H1 (cell line): ENCODE results near the gene TSC22D3. TPM values are rescaled to one million over a fixed set of nuclear protein-coding genes. Genes with fewer than 3 reads are reported as not detected.

ENCODE experiments used
- CTCF ChIA-PET: fragments of 300-600 bp; sonication (Branson Sonifier 250); formaldehyde crosslinking; loops from one replicate; lab custom pipeline; 2021; ENCODE audit not compliant: partially characterized antibody; lab: Charles Lee
- POLR2A ChIA-PET: fragments of 300-600 bp; sonication (Branson Sonifier 250); formaldehyde crosslinking; loops from one replicate; lab custom pipeline; 2021; ENCODE audit warnings: inconsistent platforms; ENCODE audit not compliant: partially characterized antibody; lab: Charles Lee
- DNase-seq, 2 experiments: peaks; one replicate each; pipeline versions ENCODE4 v3.0.0 to v3.0.0-alpha.2; 2010 to 2022; ENCODE audit warnings: low spot score in 2 of 2, low read depth in 1 of 2, mixed read lengths in 1 of 2
- FAIRE-seq: peaks from 2 replicates; lab custom pipeline; 2011; peaks lifted over from hg19 to GRCh38; lab: Jason Lieb, UNC
- H2AFZ ChIP-seq: 2 replicates; pipeline ENCODE4 v1.8.1; 2012; ENCODE audit warnings: low read length, inconsistent platforms
- H2AK5ac ChIP-seq: 2 replicates; pipeline ENCODE4 v1.6.1; 2013; ENCODE audit warnings: low read depth, low read length
- H2BK120ac ChIP-seq: replicated peaks from 2 replicates; pipeline ENCODE3; 2013; ENCODE audit warnings: low read depth, low read length, inconsistent platforms
- H2BK12ac ChIP-seq: 2 replicates; pipeline ENCODE4 v1.6.1; 2013; ENCODE audit warnings: low read depth, low read length
- H2BK15ac ChIP-seq: 2 replicates; pipeline ENCODE4 v1.6.1; 2013; ENCODE audit warnings: low read length
- H2BK20ac ChIP-seq: 2 replicates; pipeline ENCODE4 v1.6.1; 2013; ENCODE audit warnings: low read length
- H2BK5ac ChIP-seq: 2 replicates; pipeline ENCODE4 v1.6.1; 2013; ENCODE audit warnings: low read depth, low read length
- H3K14ac ChIP-seq: 2 replicates; pipeline ENCODE4 v1.6.1; 2013; ENCODE audit warnings: inconsistent platforms; ENCODE audit not compliant: insufficient read length
- H3K18ac ChIP-seq: 2 replicates; pipeline ENCODE4 v1.6.1; 2013; ENCODE audit warnings: low read length; ENCODE audit errors: extremely low read depth
- H3K23ac ChIP-seq: 2 replicates; pipeline ENCODE4 v1.6.1; 2013; ENCODE audit warnings: inconsistent platforms; ENCODE audit not compliant: insufficient read length
- H3K23me2 ChIP-seq: 2 replicates; pipeline ENCODE4 v1.6.1; 2013; ENCODE audit warnings: low read depth, low read length
- H3K27ac ChIP-seq: 2 replicates; pipeline ENCODE4 v1.6.1; 2011; ENCODE audit warnings: low read depth, low read length, inconsistent platforms
- H3K27me3 ChIP-seq, 4 experiments: replicated peaks in 1 of 4; 1 replicate in 1 of 4; 2 replicates in 3 of 4; pipeline versions ENCODE4 v1.6.1 to v1.8.1; 2011 to 2013; ENCODE audit warnings: low read length in 3 of 4, mild to moderate bottlenecking in 3 of 4, inconsistent platforms in 2 of 4, mixed read lengths in 2 of 4, moderate library complexity in 1 of 4; ENCODE audit not compliant: control insufficient read depth in 3 of 4, insufficient read depth in 3 of 4; ENCODE audit errors: extremely low read depth in 1 of 4
- H3K36me3 ChIP-seq, 4 experiments: 2 replicates each; pipeline versions ENCODE4 v1.6.1 to v1.8.1; 2011 to 2013; ENCODE audit warnings: mild to moderate bottlenecking in 4 of 4, low read length in 3 of 4, moderate library complexity in 2 of 4, control low read depth in 1 of 4, inconsistent platforms in 1 of 4; ENCODE audit not compliant: insufficient read depth in 4 of 4, control insufficient read depth in 2 of 4
- H3K4ac ChIP-seq: replicated peaks from 2 replicates; pipeline ENCODE3; 2013; ENCODE audit warnings: low read length, low read depth, mixed read lengths, inconsistent platforms; ENCODE audit not compliant: insufficient read length
- H3K4me1 ChIP-seq, 4 experiments: replicated peaks in 1 of 4; 1 replicate in 1 of 4; 2 replicates in 3 of 4; pipeline versions ENCODE4 v1.6.1 to v1.8.1; 2011 to 2013; ENCODE audit warnings: low read length in 3 of 4, inconsistent platforms in 2 of 4, mixed read lengths in 1 of 4; ENCODE audit not compliant: insufficient read depth in 4 of 4, control insufficient read depth in 3 of 4
- H3K4me2 ChIP-seq, 2 experiments: 2 replicates each; pipeline versions ENCODE4 v1.6.1 to v1.8.1; 2011 to 2013; ENCODE audit warnings: low read depth in 2 of 2, low read length in 2 of 2, control low read depth in 1 of 2, inconsistent platforms in 1 of 2, mild to moderate bottlenecking in 1 of 2; ENCODE audit not compliant: insufficient read depth in 1 of 2
- H3K4me3 ChIP-seq, 4 experiments: fragments of 200-600, 300-600 bp in 1 of 4; sonication (generic), shearing (Covaris generic), sonication (Bioruptor Twin) in 1 of 4; 2 replicates each; pipeline versions ENCODE4 v1.5.1 to v1.8.1; 2011 to 2016; ENCODE audit warnings: low read length in 4 of 4, low read depth in 3 of 4, control low read depth in 2 of 4, inconsistent platforms in 2 of 4, mild to moderate bottlenecking in 2 of 4, mixed read lengths in 1 of 4, moderate library complexity in 1 of 4; ENCODE audit not compliant: insufficient read depth in 2 of 4; ENCODE audit errors: extremely low read depth in 1 of 4
- H3K56ac ChIP-seq: replicated peaks from 2 replicates; pipeline ENCODE3; 2013; ENCODE audit warnings: low read depth, mild to moderate bottlenecking, mixed read lengths, low read length, inconsistent platforms; ENCODE audit not compliant: insufficient read length
- H3K79me1 ChIP-seq: 2 replicates; pipeline ENCODE4 v1.6.1; 2013; ENCODE audit warnings: low read depth, low read length, control low read depth
- H3K79me2 ChIP-seq, 2 experiments: 2 replicates each; pipeline versions ENCODE4 v1.6.1 to v1.8.1; 2012 to 2013; ENCODE audit warnings: low read length in 2 of 2, mild to moderate bottlenecking in 2 of 2, inconsistent platforms in 1 of 2; ENCODE audit not compliant: insufficient read depth in 2 of 2, control insufficient read depth in 1 of 2
- H3K9ac ChIP-seq, 4 experiments: replicated peaks in 1 of 4; 1 replicate in 1 of 4; 2 replicates in 3 of 4; pipeline versions ENCODE4 v1.6.1 to v1.8.1; 2011 to 2013; ENCODE audit warnings: low read depth in 3 of 4, low read length in 3 of 4, control low read depth in 2 of 4, mild to moderate bottlenecking in 2 of 4, moderate library complexity in 2 of 4, inconsistent platforms in 1 of 4; ENCODE audit errors: extremely low read depth in 1 of 4
- H3K9me3 ChIP-seq, 2 experiments: 2 replicates each; pipeline versions ENCODE4 v1.6.1 to v1.8.1; 2012 to 2013; ENCODE audit warnings: mild to moderate bottlenecking in 2 of 2, moderate library complexity in 2 of 2, control low read depth in 1 of 2, inconsistent platforms in 1 of 2, low read depth in 1 of 2, low read length in 1 of 2, mixed read lengths in 1 of 2; ENCODE audit not compliant: insufficient read depth in 2 of 2
- H4K20me1 ChIP-seq, 2 experiments: replicated peaks in 1 of 2; 2 replicates each; pipeline versions ENCODE3 to v1.8.1; 2011 to 2013; ENCODE audit warnings: inconsistent platforms in 2 of 2, low read length in 2 of 2, mild to moderate bottlenecking in 1 of 2; ENCODE audit not compliant: insufficient read depth in 2 of 2, control insufficient read depth in 1 of 2
- H4K5ac ChIP-seq: 2 replicates; pipeline ENCODE4 v1.6.1; 2013; ENCODE audit warnings: low read length, low read depth, mixed read lengths, inconsistent platforms; ENCODE audit not compliant: insufficient read length
- H4K8ac ChIP-seq: 2 replicates; pipeline ENCODE4 v1.8.0; 2013; ENCODE audit warnings: mild to moderate bottlenecking, moderate library complexity, low read length, inconsistent platforms; ENCODE audit not compliant: insufficient read depth; ENCODE audit errors: extremely low read depth
- H4K91ac ChIP-seq: replicated peaks from 2 replicates; pipeline ENCODE3; 2013; ENCODE audit warnings: low read length, mixed read lengths, inconsistent platforms; ENCODE audit not compliant: insufficient read length
- BCL11A ChIP-seq, 2 experiments: IDR thresholded peaks; one replicate each; pipeline ENCODE4 v1.6.1; 2011; ENCODE audit warnings: low read depth in 2 of 2, low read length in 2 of 2, mild to moderate bottlenecking in 2 of 2
- CEBPB ChIP-seq: IDR thresholded peaks from 2 replicates; pipeline ENCODE4 v1.6.1; 2012; ENCODE audit warnings: low read depth, low read length
- CHD1 ChIP-seq: IDR thresholded peaks from 2 replicates; pipeline ENCODE4 v1.6.1; 2012; ENCODE audit warnings: low read depth, low read length, improper control_type of control experiment
- EP300 ChIP-seq, 2 experiments: IDR thresholded peaks; 1 replicate in 1 of 2; 2 replicates in 1 of 2; pipeline ENCODE4 v1.6.1; 2011 to 2012; ENCODE audit warnings: low read depth in 2 of 2, low read length in 2 of 2, mild to moderate bottlenecking in 2 of 2, borderline replicate concordance in 1 of 2, inconsistent platforms in 1 of 2, moderate library complexity in 1 of 2
- KDM5A ChIP-seq: fragments of 200-600 bp; IDR thresholded peaks from 2 replicates; pipeline ENCODE4 v1.7.1; 2012; ENCODE audit warnings: mild to moderate bottlenecking, low read length, inconsistent platforms, mixed read lengths
- RBBP5 ChIP-seq: IDR thresholded peaks from 2 replicates; pipeline ENCODE4 v1.7.1; 2012; ENCODE audit warnings: low read depth, mild to moderate bottlenecking, inconsistent platforms, low read length, moderate library complexity, borderline replicate concordance
- RNF2 ChIP-seq: fragments of 200-900, 300-1000 bp; sonication (generic); IDR thresholded peaks from 2 replicates; pipeline ENCODE4 v1.7.1; 2016; ENCODE audit warnings: borderline replicate concordance, low read depth, mild to moderate bottlenecking, antibody characterized with exemption, low read length; ENCODE audit not compliant: poor library complexity, severe bottlenecking; ENCODE audit errors: missing control alignments
- SAP30 ChIP-seq: fragments of 300-600 bp; sonication (generic); IDR thresholded peaks from 2 replicates; pipeline ENCODE4 v1.7.1; 2012; ENCODE audit warnings: low read length, moderate library complexity, mild to moderate bottlenecking, inconsistent platforms; ENCODE audit not compliant: insufficient read depth, insufficient replicate concordance
- WGBS, 2 experiments: shearing (Covaris generic) in 1 of 2; methylation state at CpG; one replicate each; pipeline versions ENCODE4 v1.1.6 to v1.1.7; 2013 to 2015; ENCODE audit warnings: low lambda C conversion rate in 2 of 2, mixed read lengths in 2 of 2, inconsistent platforms in 1 of 2, low coverage in 1 of 2, missing lambda C conversion rate in 1 of 2; ENCODE audit not compliant: insufficient replicate concordance in 2 of 2, insufficient coverage in 1 of 2, insufficient read length in 1 of 2; ENCODE audit errors: extremely low coverage in 1 of 2, missing lambda C conversion rate in 1 of 2; 5-methylcytosine and 5-hydroxymethylcytosine counted together
- polyA plus RNA-seq, 7 experiments: library from polyadenylated mRNA; depleted of rRNA in 3 of 7; stranded (reverse) in 5 of 7; unstranded in 2 of 7; fragments of >200 nt in 5 of 7; fragments of 200-250 nt in 2 of 7; gene quantifications; 1 replicate in 5 of 7; 2 replicates in 1 of 7; 4 replicates in 1 of 7; pipeline versions ENCODE4 v1.2.1 to v1.2.3, GENCODE V29; 2011 to 2013; ENCODE audit warnings: missing spikeins in 2 of 7, mixed read lengths in 2 of 7
- total RNA-seq: library from RNA; stranded (reverse); fragmentation: NEBNext Ultra II Directional; extraction: Animal tissue kit (Norgen Biotek cat#: 25700); gene quantifications from 2 replicates; pipeline ENCODE4 v1.2.1, GENCODE V29; 2021

TSC22D3 gene
- total and polyA plus RNA-seq, 2 of the 8 experiments (the other 6 are each of a cell fraction or from before 2014, with no cell fraction given): 7.6 to 12.9 TPM

- Histone ChIP-seq H2BK15ac (no peak overlapping the region), H3K4me1 (peaks cover 0 to 5% (median 1%) of the 10 kb centered on the region in 4 experiments; a peak in 3 of 7 replicates), H2AK5ac (no peak overlapping the region), H3K27me3 (no peaks in the 10 kb centered on the region), H3K4me3 (no peak overlapping the region), H3K56ac (no peak overlapping the region), H3K36me3 (no peaks in the 10 kb centered on the region), H2BK20ac (no peak overlapping the region), H4K91ac (no peak overlapping the region), H3K27ac (no peak overlapping the region), H3K18ac (no peak overlapping the region; the same call in 1 of the 2 replicates), H3K9me3 (no peaks in the 10 kb centered on the region), H3K79me2 (no peaks in the 10 kb centered on the region), H3K4ac (no peak overlapping the region), H3K79me1 (no peaks in the 10 kb centered on the region), H4K8ac (no peak overlapping the region), H2BK12ac (no peak overlapping the region), H2AFZ (no peak overlapping the region), H2BK120ac (no peak overlapping the region), H2BK5ac (no peak overlapping the region), H3K14ac (no peak overlapping the region), H4K20me1 (no peaks in the 10 kb centered on the region), H3K23ac (no peak overlapping the region), H3K4me2 (no peak overlapping the region), H3K23me2 (no peaks in the 10 kb centered on the region), H4K5ac (no peak overlapping the region), H3K9ac (no peak overlapping the region)
- ChIA-PET POLR2A (interaction anchor here (1.6 to 1.7 kb wide), 2 partner anchors 12 to 62 kb away, joined by 4 to 11 read pairs; no protein-coding TSS in a partner anchor), CTCF (interaction anchor here (0.5 to 29.5 kb wide), 6 partner anchors 9 to 278 kb away, joined by 3 to 325 read pairs (median 14); partner anchors contain the start of genes NCBP2L and TSC22D3)
- FAIRE-seq: no peak
- no peak for DNase-seq
- 20% methylated on average over 1 of the region's 4 CpGs; no CpG with 5 or more reads in 1 of the 2 experiments for WGBS, 2 experiments
- TF ChIP-seq RBBP5 (no peak), CEBPB (no peak), EP300 (IDR thresholded peaks at IDR 0.05; ENCODE audit: borderline replicate concordance in 1 of 2, low read depth in 2 of 2, low read length in 2 of 2) (no peak), BCL11A (IDR thresholded peaks at IDR 0.05; ENCODE audit: low read depth in 2 of 2, low read length in 2 of 2) (no peak), CHD1 (no peak), KDM5A (no peak), RNF2 (no peak), SAP30 (no peak)
Observed at GRCh38 chrX:107669261-107669660, 106.3 kb downstream of the TSC22D3 start.
